GM12878 (cell line): ENCODE measurements around the gene TRPM1. TPM values are rescaled to one million over a fixed set of nuclear protein-coding genes. Genes with fewer than 3 reads are reported as not detected.

ENCODE experiments used
- ATAC-seq: fragments of 200-7000 bp; cut with Tn5 transposase; 3 replicates; pipeline ENCODE4 v1.9.1; 2020; ENCODE audit warnings: mild to moderate bottlenecking, moderate library complexity
- BruUV-seq: library from RNA; stranded (reverse); fragments of 400-500 nt; replicated peaks from 2 replicates; lab custom pipeline; 2021; lab: Mats Ljungman, UMichigan
- CTCF ChIA-PET: fragments of 300-600 bp; sonication (Branson Sonifier 250); formaldehyde crosslinking; extraction: SDS; loops from one replicate; lab custom pipeline; 2021; ENCODE audit warnings: inconsistent platforms; lab: Yijun Ruan, JAX
- POLR2A ChIA-PET: fragments of 350-600 bp; formaldehyde crosslinking; extraction: SDS; loops from one replicate; lab custom pipeline; 2021; ENCODE audit warnings: inconsistent platforms; lab: Charles Lee
- RAD21 ChIA-PET: fragments of 300-600 bp; sonication (Branson Sonifier 250); formaldehyde crosslinking; loops from one replicate; lab custom pipeline; 2023; ENCODE audit warnings: antibody characterized with exemption; ENCODE audit not compliant: unreplicated experiment; lab: Charles Lee
- SMC1A ChIA-PET: fragments of 300-600 bp; sonication (Branson Sonifier 250); formaldehyde crosslinking; loops from one replicate; lab custom pipeline; 2023; ENCODE audit not compliant: unreplicated experiment, uncharacterized antibody; lab: Charles Lee
- DNase-seq: peaks from one replicate; pipeline ENCODE4 v3.0.0-alpha.2; 2011; ENCODE audit warnings: low read depth, low spot score
- FAIRE-seq: peaks from 3 replicates; lab custom pipeline; 2011; peaks lifted over from hg19 to GRCh38; lab: Jason Lieb, UNC
- H2AFZ ChIP-seq: 2 replicates; pipeline ENCODE4 v1.6.0; 2011; ENCODE audit warnings: low read depth, low read length, control low read depth; ENCODE audit not compliant: control insufficient read depth
- H3K27ac ChIP-seq: 2 replicates; pipeline ENCODE4 v1.5.1; 2011; ENCODE audit warnings: control low read depth; ENCODE audit not compliant: control insufficient read depth, insufficient read depth
- H3K27me3 ChIP-seq, 2 experiments: replicated peaks in 1 of 2; 2 replicates each; pipeline versions ENCODE4 v1.6.0 to v1.6.1; 2011; ENCODE audit warnings: low read length in 1 of 2; ENCODE audit not compliant: control insufficient read depth in 2 of 2, insufficient read depth in 2 of 2
- H3K36me3 ChIP-seq, 2 experiments: 2 replicates each; pipeline ENCODE4 v1.5.1; 2011; ENCODE audit warnings: low read length in 1 of 2; ENCODE audit not compliant: control insufficient read depth in 2 of 2, insufficient read depth in 2 of 2
- H3K4me1 ChIP-seq: 2 replicates; pipeline ENCODE4 v1.6.1; 2011; ENCODE audit warnings: mild to moderate bottlenecking, low read length, moderate library complexity, mixed read lengths; ENCODE audit not compliant: control insufficient read depth, insufficient read depth
- H3K4me2 ChIP-seq: 2 replicates; pipeline ENCODE4 v1.6.0; 2011; ENCODE audit warnings: control low read depth; ENCODE audit not compliant: control insufficient read depth, insufficient read depth
- H3K4me3 ChIP-seq: fragments of 200-600 bp; sonication (generic); 2 replicates; pipeline ENCODE4 v1.5.1; 2016
- H3K79me2 ChIP-seq: 2 replicates; pipeline ENCODE4 v1.6.0; 2011; ENCODE audit warnings: low read length; ENCODE audit not compliant: control insufficient read depth, insufficient read depth
- H3K9ac ChIP-seq: 2 replicates; pipeline ENCODE4 v1.8.0; 2011; ENCODE audit warnings: low read length, control low read depth, mixed read lengths; ENCODE audit not compliant: control insufficient read depth, insufficient read depth
- H3K9me3 ChIP-seq: replicated peaks from 3 replicates; pipeline ENCODE4 v1.5.1; 2011; ENCODE audit warnings: mild to moderate bottlenecking, low read length; ENCODE audit not compliant: control insufficient read depth, insufficient read depth
- H4K20me1 ChIP-seq: 2 replicates; pipeline ENCODE4 v1.6.0; 2011; ENCODE audit not compliant: control insufficient read depth, insufficient read depth
- ASH2L ChIP-seq: fragments of 300-600, 200-600 bp; sonication (generic); IDR thresholded peaks from 2 replicates; pipeline ENCODE4 v1.6.1; 2017; ENCODE audit warnings: low read depth, mild to moderate bottlenecking, borderline replicate concordance
- FOS ChIP-seq: IDR thresholded peaks from 3 replicates; pipeline ENCODE4 v1.6.1; 2011; ENCODE audit warnings: borderline replicate concordance; ENCODE audit not compliant: insufficient read length; ENCODE audit errors: extremely low read depth
- FOXK2 ChIP-seq: fragments of 450-650 bp; IDR thresholded peaks from 2 replicates; pipeline ENCODE4 v1.6.1; 2017; ENCODE audit warnings: mild to moderate bottlenecking, moderate library complexity
- IKZF1 ChIP-seq: fragments of 450-650 bp; conservative IDR thresholded peaks from 2 replicates; pipeline ENCODE4 v1.6.1; 2017; ENCODE audit warnings: antibody characterized with exemption, mild to moderate bottlenecking
- IKZF2 ChIP-seq, 2 experiments: fragments of 450-650 bp; IDR thresholded peaks; 2 replicates each; pipeline ENCODE4 v1.6.1; 2017; ENCODE audit warnings: mild to moderate bottlenecking in 2 of 2, moderate library complexity in 2 of 2
- KDM1A ChIP-seq: fragments of 200-600 bp; sonication (generic); IDR thresholded peaks from 2 replicates; pipeline ENCODE4 v1.6.1; 2016; ENCODE audit warnings: borderline replicate concordance
- MAX ChIP-seq: IDR thresholded peaks from 2 replicates; pipeline ENCODE4 v1.6.1; 2012; ENCODE audit warnings: low read depth, low read length, improper control_type of control experiment
- MEF2A ChIP-seq: IDR thresholded peaks from 2 replicates; pipeline ENCODE4 v1.6.1; 2011; ENCODE audit warnings: low read depth, mild to moderate bottlenecking, low read length, moderate library complexity; ENCODE audit not compliant: insufficient read depth
- PBX3 ChIP-seq: IDR thresholded peaks from 2 replicates; pipeline ENCODE4 v1.6.1; 2011; ENCODE audit warnings: mild to moderate bottlenecking, low read depth, low read length, moderate library complexity; ENCODE audit not compliant: insufficient replicate concordance
- RFX5 ChIP-seq: IDR thresholded peaks from 2 replicates; pipeline ENCODE4 v1.6.1; 2011; ENCODE audit warnings: low read depth, low read length, improper control_type of control experiment
- SMAD1 ChIP-seq: fragments of 450-650 bp; IDR thresholded peaks from 2 replicates; pipeline ENCODE4 v1.6.1; 2018; ENCODE audit warnings: mild to moderate bottlenecking, low read depth; ENCODE audit not compliant: partially characterized antibody
- USF2 ChIP-seq: IDR thresholded peaks from 2 replicates; pipeline ENCODE4 v1.6.1; 2011; ENCODE audit warnings: low read depth, low read length, improper control_type of control experiment, borderline replicate concordance
- YBX1 ChIP-seq: fragments of 450-650 bp; IDR thresholded peaks from 2 replicates; pipeline ENCODE4 v1.6.1; 2016; ENCODE audit warnings: antibody characterized with exemption
- ZBTB4 ChIP-seq: fragments of 450-650 bp; formaldehyde crosslinking; IDR thresholded peaks from 2 replicates; pipeline ENCODE4 v1.4.0; 2022; ENCODE audit warnings: mild to moderate bottlenecking, moderate library complexity
- ZNF384 ChIP-seq: IDR thresholded peaks from 2 replicates; pipeline ENCODE4 v1.6.1; 2012; ENCODE audit warnings: low read depth, mild to moderate bottlenecking, low read length, improper control_type of control experiment, borderline replicate concordance
- WGBS: methylation state at CpG from one replicate; pipeline ENCODE4 v1.1.6; 2016; ENCODE audit warnings: low lambda C conversion rate; ENCODE audit not compliant: insufficient replicate concordance, insufficient coverage; ENCODE audit errors: missing lambda C conversion rate; 5-methylcytosine and 5-hydroxymethylcytosine counted together
- in situ Hi-C: fragments of 300-500 bp; cut with MboI; formaldehyde crosslinking; loops from 9 replicates; pipeline ENCODE4 v1.14.3; 2018; ENCODE audit warnings: mixed read lengths
- intact Hi-C: fragments of 100-400 bp; cut with micrococcal nuclease; formaldehyde crosslinking; loops from one replicate; pipeline ENCODE4 v1.14.2; 2022; ENCODE audit not compliant: unreplicated experiment
- polyA plus RNA-seq, 11 experiments: library from polyadenylated mRNA; depleted of rRNA in 4 of 11; unstranded in 6 of 11; stranded (reverse) in 5 of 11; fragments of >200 nt; fragmentation: Nextera tagmentation in 4 of 11; fragmentation: Illumina TruSeq in 1 of 11; extraction: Ambion mirVana in 4 of 11; extraction: Trizol in 1 of 11; gene quantifications; 1 replicate in 1 of 11; 2 replicates in 10 of 11; pipeline versions ENCODE4 v1.2.1 to v1.2.3, GENCODE V29; 2011 to 2016; ENCODE audit warnings: inconsistent platforms in 2 of 11, missing spikeins in 2 of 11, low read depth in 1 of 11
- total RNA-seq, 4 experiments: library from RNA; depleted of rRNA in 3 of 4; stranded (reverse); fragments of >200 nt in 3 of 4; fragmentation: Illumina TruSeq in 1 of 4; extraction: Trizol in 1 of 4; gene quantifications; 2 replicates each; pipeline versions ENCODE4 v1.2.1 to v1.2.3, GENCODE V29; 2013 to 2021

The TRPM1 gene
- total and polyA plus RNA-seq, 10 of the 15 experiments (the other 5 are each of a cell fraction or from before 2014, with no cell fraction given), result 0.01 to 0.10 (median 0.05) TPM; not detected in 4

GRCh38 chr15:31102039-31102321 is 455 bp upstream of the TRPM1 start:
- ChIA-PET CTCF (interaction anchor here (1.2 kb wide), 1 partner anchor 27 kb away, joined by 4 read pairs; no protein-coding TSS in a partner anchor), POLR2A (no interaction called here), RAD21 (interaction anchor here (1.7 kb wide), 1 partner anchor 27 kb away, joined by 4 read pairs; no protein-coding TSS in a partner anchor), SMC1A (no interaction called here)
- H3K79me2 ChIP-seq, result no peaks in the 10 kb centered on the region
- H2AFZ ChIP-seq, result no peak overlapping the region
- BruUV-seq, result no TSS peak
- DNase-seq, result no peak
- H3K4me2 ChIP-seq, result no peak overlapping the region
- TF ChIP-seq USF2 (no peak), MEF2A (no peak), PBX3 (no peak), IKZF1 (no peak), ASH2L (no peak), ZNF384 (no peak), SMAD1 (no peak), FOXK2 (no peak), MAX (no peak), IKZF2 (IDR thresholded peaks at IDR 0.05) (no peak), ZBTB4 (CRISPR knock-in tag) (no peak), YBX1 (no peak), KDM1A (no peak), FOS (no peak), RFX5 (no peak)
- no peaks in the 10 kb centered on the region for H3K9me3 ChIP-seq
- H3K9ac ChIP-seq, result no peak overlapping the region
- H3K36me3 ChIP-seq, result no peaks in the 10 kb centered on the region
- no peaks in the 10 kb centered on the region for H4K20me1 ChIP-seq
- no peak for ATAC-seq
- no peak overlapping the region for H3K4me3 ChIP-seq
- intact Hi-C loops (no loop called here), in situ Hi-C loops (no loop called here)
- FAIRE-seq, result no peak
- 71% methylated on average over 4 of the region's 4 CpGs for WGBS
- H3K4me1 ChIP-seq, result 0 out of 2 replicates have a peak, but pooled peaks cover 6% of the 10 kb centered on the region
- H3K27ac ChIP-seq, result no peak overlapping the region
- no peaks in the 10 kb centered on the region for H3K27me3 ChIP-seq
